KOPT-K1 (cell line): ENCODE data around the gene CEACAM16.
"Not testable (repeated sequence)": the region's sequence is repeated elsewhere in the genome, so short reads cannot be mapped to it uniquely, and the experiment has no call there.

Source experiments
- H3K27ac ChIP-seq: fragments of 200-600 bp; sonication (generic); 2 replicates; pipeline ENCODE4 v1.5.1; 2016; ENCODE audit warnings: antibody characterized with exemption, mild to moderate bottlenecking, low read depth, low read length; ENCODE audit not compliant: poor library complexity, severe bottlenecking
- H3K36me3 ChIP-seq: fragments of 200-600 bp; sonication (generic); 2 replicates; pipeline ENCODE4 v1.5.1; 2017; ENCODE audit warnings: antibody characterized with exemption, mild to moderate bottlenecking, low read length, moderate library complexity; ENCODE audit not compliant: insufficient read depth
- H3K9me3 ChIP-seq: fragments of 200-600 bp; sonication (generic); 2 replicates; pipeline ENCODE4 v1.5.1; 2017; ENCODE audit warnings: antibody characterized with exemption, low read length, mild to moderate bottlenecking; ENCODE audit not compliant: insufficient read depth, poor library complexity, severe bottlenecking

The CEACAM16 gene

GRCh38 chr19:44706506-44707236 lies 7.7 kb downstream of the CEACAM16 start:
- Histone ChIP-seq H3K9me3 (no peaks in the 10 kb centered on the region), H3K36me3 (no peaks in the 10 kb centered on the region), H3K27ac (no peak overlapping the region)

DNA sequence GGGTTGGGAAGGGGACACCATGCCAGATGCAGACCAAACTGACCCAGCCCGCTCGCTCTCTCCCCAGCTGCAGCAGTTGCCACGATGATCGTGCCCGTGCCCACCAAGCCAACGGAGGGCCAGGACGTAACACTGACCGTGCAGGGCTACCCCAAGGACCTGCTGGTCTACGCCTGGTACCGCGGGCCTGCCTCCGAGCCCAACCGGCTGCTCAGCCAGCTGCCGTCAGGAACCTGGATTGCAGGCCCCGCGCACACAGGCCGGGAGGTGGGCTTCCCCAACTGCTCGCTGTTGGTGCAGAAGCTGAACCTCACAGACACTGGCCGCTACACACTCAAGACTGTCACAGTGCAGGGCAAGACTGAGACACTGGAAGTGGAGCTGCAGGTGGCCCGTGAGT lies 8.8 kb downstream of the CEACAM16 start:
- Histone ChIP-seq H3K36me3 (no peaks in the 10 kb centered on the region), H3K27ac (no peak overlapping the region), H3K9me3 (no peaks in the 10 kb centered on the region)

DNA sequence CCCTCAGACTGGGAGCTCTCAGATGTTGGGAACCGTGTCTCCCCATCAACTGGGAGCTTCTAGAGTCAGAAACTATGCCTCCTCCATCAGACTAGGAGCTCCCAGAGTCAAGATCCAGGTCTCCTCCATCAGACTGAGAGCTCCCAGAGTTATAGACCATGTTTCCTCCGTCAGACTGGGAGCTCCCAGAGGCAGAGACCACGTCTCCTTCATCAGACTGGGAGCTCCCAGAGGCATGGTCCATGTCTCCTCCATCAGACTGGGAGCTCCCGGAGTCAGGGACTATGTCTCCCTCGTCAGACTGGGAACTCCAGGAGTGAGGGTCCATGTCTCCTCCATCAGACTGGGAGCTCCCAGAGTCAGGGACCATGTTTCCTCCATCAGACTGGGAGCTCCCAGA lies 10.0 kb downstream of the CEACAM16 start:
- Histone ChIP-seq H3K36me3 (no peaks in the 10 kb centered on the region), H3K9me3 (no peaks in the 10 kb centered on the region), H3K27ac (no peak overlapping the region)

GRCh38 chr19:44709434-44710266 lies 10.7 kb downstream of the CEACAM16 start:
- H3K27ac ChIP-seq, H3K36me3 ChIP-seq, H3K9me3 ChIP-seq: not testable (repeated sequence)

- Histone ChIP-seq H3K27ac (no peak overlapping the region), H3K36me3 (no peaks in the 10 kb centered on the region), H3K9me3 (peaks cover 9% of the 10 kb centered on the region)
These were observed 11.5 kb downstream of the CEACAM16 start for GRCh38 chr19:44710483-44710882.

- Histone ChIP-seq H3K36me3 (no peaks in the 10 kb centered on the region), H3K9me3 (peaks cover 9% of the 10 kb centered on the region), H3K27ac (no peak overlapping the region)
These were observed 14.0 kb downstream of the CEACAM16 start for GRCh38 chr19:44712864-44713515.

- peaks cover 9% of the 10 kb centered on the region for H3K9me3 ChIP-seq
- no peak overlapping the region for H3K27ac ChIP-seq
- H3K36me3 ChIP-seq, result no peaks in the 10 kb centered on the region
These were observed 15.7 kb downstream of the CEACAM16 start for GRCh38 chr19:44714597-44715169.

DNA sequence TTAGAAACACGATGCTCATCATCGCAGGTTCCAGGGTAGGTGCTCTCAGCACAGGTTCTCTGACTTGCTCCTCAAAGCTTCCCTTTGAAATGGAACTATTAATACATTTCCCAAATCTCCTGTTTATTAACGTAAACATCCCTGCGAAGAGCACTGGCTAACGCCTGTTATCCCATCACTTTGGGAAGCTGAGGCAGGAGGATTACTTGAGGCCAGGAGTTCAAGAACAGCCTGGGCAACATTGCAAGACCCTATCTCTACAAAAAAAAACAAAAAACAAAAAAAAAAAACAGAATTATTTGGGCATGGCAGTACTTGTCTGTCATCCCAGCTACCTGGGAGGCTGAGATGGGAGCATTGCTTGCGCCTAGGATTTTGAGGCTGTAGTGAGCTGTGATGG lies 18.7 kb downstream of the CEACAM16 start:
- Histone ChIP-seq H3K9me3 (peaks cover 9% of the 10 kb centered on the region), H3K36me3 (no peaks in the 10 kb centered on the region), H3K27ac (no peak overlapping the region)

GRCh38 chr19:44718441-44719261 lies 19.7 kb downstream of the CEACAM16 start:
- Histone ChIP-seq H3K36me3 (no peaks in the 10 kb centered on the region), H3K27ac (no peak overlapping the region), H3K9me3 (peaks cover 9% of the 10 kb centered on the region)

- Histone ChIP-seq H3K27ac (no peak overlapping the region), H3K9me3 (peaks cover 9% of the 10 kb centered on the region), H3K36me3 (no peaks in the 10 kb centered on the region)
These were observed 20.3 kb downstream of the CEACAM16 start for GRCh38 chr19:44719262-44719701.

DNA sequence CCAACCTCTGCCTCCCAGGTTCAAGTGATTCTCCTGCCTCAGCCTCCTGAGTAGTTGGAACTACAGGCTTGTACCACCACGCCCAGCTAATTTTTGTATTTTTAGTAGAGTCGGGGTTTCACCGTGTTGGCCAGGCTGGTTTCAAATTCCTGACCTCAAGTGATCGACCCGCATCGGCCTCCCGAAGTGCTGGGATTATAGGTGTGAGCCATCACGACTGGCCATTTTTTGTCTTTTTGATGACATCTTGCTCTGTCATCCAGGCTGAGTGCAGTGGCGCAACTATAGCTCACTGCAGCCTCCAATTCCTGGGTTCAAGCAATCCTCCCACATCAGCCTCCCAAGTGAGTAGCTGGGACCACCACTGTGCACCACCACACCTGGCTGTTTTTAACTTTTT lies 21.4 kb downstream of the CEACAM16 start:
- not testable (repeated sequence) for H3K36me3 ChIP-seq, H3K27ac ChIP-seq, H3K9me3 ChIP-seq

GRCh38 chr19:44720945-44721344 lies 22.0 kb downstream of the CEACAM16 start:
- no peaks in the 10 kb centered on the region for H3K36me3 ChIP-seq
- H3K9me3 ChIP-seq, result no peaks in the 10 kb centered on the region
- no peak overlapping the region for H3K27ac ChIP-seq

DNA sequence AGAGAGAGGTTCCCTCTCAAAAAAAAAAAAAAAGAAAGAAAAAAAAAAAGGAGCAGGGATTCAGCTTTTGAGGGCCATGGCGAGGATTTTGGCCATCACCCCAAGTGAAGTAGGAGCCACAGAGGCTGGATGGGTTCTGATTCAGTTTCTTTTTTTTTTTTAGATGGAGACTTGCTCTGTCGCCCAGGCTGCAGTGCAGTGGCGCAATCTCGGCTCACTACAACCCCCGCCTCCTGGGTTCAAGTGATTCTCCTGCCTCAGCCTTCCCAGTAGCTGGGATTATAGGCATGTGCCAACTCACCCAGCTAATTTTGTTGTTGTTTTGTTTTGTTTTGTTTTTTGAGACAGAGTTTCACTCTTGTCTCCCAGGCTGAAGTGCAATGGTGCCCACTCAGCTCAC lies 22.4 kb downstream of the CEACAM16 start:
- not testable (repeated sequence) for H3K36me3 ChIP-seq, H3K9me3 ChIP-seq, H3K27ac ChIP-seq
